HCT116 (cell line): ENCODE measurements around the gene FRY. TPM values are rescaled to one million over a fixed set of nuclear protein-coding genes. Genes with fewer than 3 reads are reported as not detected.

Experiments
- ATAC-seq: fragments of 200-7000 bp; cut with Tn5 transposase; 2 replicates; pipeline ENCODE4 v1.9.1; 2020; ENCODE audit warnings: mild to moderate bottlenecking, moderate library complexity
- BruUV-seq: library from RNA; stranded (reverse); fragments of 400-500 nt; replicated peaks from 2 replicates; lab custom pipeline; 2021; lab: Mats Ljungman, UMichigan
- CTCF ChIA-PET: fragments of 300-600 bp; sonication (Branson Sonifier 250); formaldehyde crosslinking; loops from one replicate; lab custom pipeline; 2021; ENCODE audit warnings: antibody characterized with exemption; lab: Charles Lee
- POLR2A ChIA-PET: fragments of 300-600, 350-600 bp; sonication (Branson Sonifier 250); formaldehyde crosslinking; loops from one replicate; lab custom pipeline; 2021; ENCODE audit warnings: antibody characterized with exemption; lab: Charles Lee
- RAD21 ChIA-PET, 2 experiments: fragments of 300-600 bp; sonication (Branson Sonifier 250); formaldehyde crosslinking; loops; one replicate each; lab custom pipeline; 2023; ENCODE audit warnings: low total read pairs in 2 of 2; ENCODE audit not compliant: uncharacterized antibody in 2 of 2, unreplicated experiment in 2 of 2, low non-redundant PET in 1 of 2; lab: Charles Lee
- DNase-seq: peaks from one replicate; pipeline ENCODE4 v3.0.0-alpha.2; 2010; ENCODE audit warnings: low read depth, low spot score
- H2AFZ ChIP-seq: fragments of 200-600 bp; shearing (Covaris generic), sonication (generic); 2 replicates; pipeline ENCODE4 v1.6.1; 2017; ENCODE audit warnings: low read depth, mixed run types, mixed read lengths, antibody characterized with exemption, low read length; ENCODE audit not compliant: poor library complexity, severe bottlenecking
- H3K27ac ChIP-seq: 2 replicates; pipeline ENCODE4 v1.5.1; 2012; ENCODE audit warnings: low read depth, low read length
- H3K27me3 ChIP-seq: fragments of 200-600 bp; sonication (generic); 2 replicates; pipeline ENCODE4 v1.6.1; 2016; ENCODE audit warnings: mixed run types, low read length, mixed read lengths; ENCODE audit not compliant: insufficient read depth
- H3K36me3 ChIP-seq, 2 experiments: fragments of 200-500 bp in 1 of 2; fragments of 200-600 bp in 1 of 2; sonication (Bioruptor generic) in 1 of 2; sonication (generic) in 1 of 2; 2 replicates each; pipeline versions ENCODE4 v1.5.1 to v1.6.1; 2014 to 2016; ENCODE audit warnings: low read length in 2 of 2, inconsistent platforms in 1 of 2, mixed read lengths in 1 of 2, mixed run types in 1 of 2; ENCODE audit not compliant: insufficient read depth in 2 of 2, control insufficient read depth in 1 of 2
- H3K4me1 ChIP-seq, 2 experiments: fragments of 200-600 bp in 1 of 2; sonication (generic) in 1 of 2; 2 replicates each; pipeline versions ENCODE4 v1.5.1 to v1.6.1; 2012 to 2017; ENCODE audit warnings: low read length in 2 of 2, inconsistent platforms in 1 of 2, mild to moderate bottlenecking in 1 of 2, mixed read lengths in 1 of 2, mixed run types in 1 of 2, moderate library complexity in 1 of 2; ENCODE audit not compliant: insufficient read depth in 2 of 2, control insufficient read depth in 1 of 2
- H3K4me2 ChIP-seq: fragments of 200-600 bp; sonication (generic); 2 replicates; pipeline ENCODE4 v1.6.1; 2017; ENCODE audit warnings: mixed run types, low read length, mixed read lengths
- H3K4me3 ChIP-seq, 2 experiments: fragments of 200-600 bp in 1 of 2; sonication (generic) in 1 of 2; replicated peaks in 1 of 2; 2 replicates each; pipeline ENCODE4 v1.5.1; 2011 to 2016; ENCODE audit warnings: low read length in 2 of 2, control low read depth in 1 of 2, low read depth in 1 of 2, mild to moderate bottlenecking in 1 of 2, mixed read lengths in 1 of 2, mixed run types in 1 of 2
- H3K79me2 ChIP-seq: fragments of 200-600 bp; sonication (generic); 2 replicates; pipeline ENCODE4 v1.6.1; 2017; ENCODE audit warnings: mild to moderate bottlenecking, mixed run types, low read length, moderate library complexity, mixed read lengths; ENCODE audit not compliant: insufficient read depth
- H3K9ac ChIP-seq: fragments of 200-600 bp; sonication (generic); 2 replicates; pipeline ENCODE4 v1.6.1; 2016; ENCODE audit warnings: low read length, mixed read lengths
- H3K9me2 ChIP-seq: fragments of 200-600 bp; sonication (generic), shearing (Covaris generic); 2 replicates; pipeline ENCODE4 v1.6.1; 2017; ENCODE audit warnings: mixed run types, mild to moderate bottlenecking, moderate library complexity; ENCODE audit not compliant: insufficient read depth
- H3K9me3 ChIP-seq, 2 experiments: fragments of 200-500 bp in 1 of 2; fragments of 200-600 bp in 1 of 2; sonication (Bioruptor generic) in 1 of 2; sonication (generic) in 1 of 2; 2 replicates each; pipeline ENCODE4 v1.6.1; 2014 to 2017; ENCODE audit warnings: low read length in 2 of 2, mixed read lengths in 2 of 2, inconsistent platforms in 1 of 2, low read depth in 1 of 2, mild to moderate bottlenecking in 1 of 2, mixed run types in 1 of 2, moderate library complexity in 1 of 2; ENCODE audit not compliant: control insufficient read depth in 1 of 2, insufficient read depth in 1 of 2
- H4K20me1 ChIP-seq: fragments of 200-600 bp; sonication (generic), shearing (Covaris generic); 2 replicates; pipeline ENCODE4 v1.6.1; 2017; ENCODE audit warnings: mixed run types, mild to moderate bottlenecking, moderate library complexity; ENCODE audit not compliant: insufficient read depth
- CBX3 ChIP-seq: IDR thresholded peaks from 2 replicates; pipeline ENCODE4 v1.6.1; 2012; ENCODE audit warnings: low read depth
- CEBPB ChIP-seq: IDR thresholded peaks from 2 replicates; pipeline ENCODE4 v1.6.1; 2012; ENCODE audit warnings: low read depth
- JUND ChIP-seq: IDR thresholded peaks from 2 replicates; pipeline ENCODE4 v1.6.1; 2012
- POLR2AphosphoS5 ChIP-seq: IDR thresholded peaks from 2 replicates; pipeline ENCODE4 v1.6.1; 2011; ENCODE audit warnings: mild to moderate bottlenecking, low read depth, low read length, moderate library complexity
- RAD21 ChIP-seq: IDR thresholded peaks from 2 replicates; pipeline ENCODE4 v1.6.1; 2012; ENCODE audit warnings: low read depth, mild to moderate bottlenecking
- SIN3A ChIP-seq: IDR thresholded peaks from 2 replicates; pipeline ENCODE4 v1.6.1; 2012; ENCODE audit warnings: low read depth
- SRF ChIP-seq: IDR thresholded peaks from 2 replicates; pipeline ENCODE4 v1.6.1; 2012; ENCODE audit warnings: low read depth
- TCF7L2 ChIP-seq: IDR thresholded peaks from 2 replicates; pipeline ENCODE4 v1.7.0; 2011; ENCODE audit warnings: borderline replicate concordance, inconsistent platforms; ENCODE audit not compliant: insufficient read depth, insufficient read length; ENCODE audit errors: extremely low read depth
- YY1 ChIP-seq: IDR thresholded peaks from 2 replicates; pipeline ENCODE4 v1.6.1; 2011; ENCODE audit warnings: low read length, low read depth, moderate library complexity, mild to moderate bottlenecking; ENCODE audit not compliant: insufficient replicate concordance; ENCODE audit errors: extremely low read depth
- intact Hi-C: fragments of 100-400 bp; cut with micrococcal nuclease; formaldehyde crosslinking; loops from 2 replicates; pipeline ENCODE4 v1.10.0; 2022
- total RNA-seq: library from RNA; stranded (reverse); gene quantifications from one replicate; pipeline ENCODE4 v1.2.1, GENCODE V29; 2021; ENCODE audit not compliant: unreplicated experiment
- TF ChIP-seq, protein P1 (sequence below), 3 experiments: fragments of 200-600 bp in 1 of 3; sonication (generic) in 1 of 3; IDR thresholded peaks in 2 of 3; conservative IDR thresholded peaks in 1 of 3; 2 replicates each; pipeline ENCODE4 v1.5.1; 2012 to 2017; ENCODE audit warnings: low read depth in 2 of 3, low read length in 2 of 3, antibody characterized with exemption in 1 of 3, borderline replicate concordance in 1 of 3, control low read depth in 1 of 3, mild to moderate bottlenecking in 1 of 3, mixed read lengths in 1 of 3, mixed run types in 1 of 3, moderate library complexity in 1 of 3; ENCODE audit not compliant: insufficient read depth in 1 of 3
- TF ChIP-seq, protein P2 (sequence below): IDR thresholded peaks from 2 replicates; pipeline ENCODE4 v1.6.1; 2011; ENCODE audit warnings: mild to moderate bottlenecking, low read length, moderate library complexity; ENCODE audit not compliant: insufficient replicate concordance; ENCODE audit errors: extremely low read depth
- TF ChIP-seq, protein P3 (sequence below): IDR thresholded peaks from 2 replicates; pipeline ENCODE4 v1.6.1; 2012; ENCODE audit warnings: low read depth

Gene FRY
- total RNA-seq, 1 experiment from 2014 or later: 1.4 TPM

DNA sequence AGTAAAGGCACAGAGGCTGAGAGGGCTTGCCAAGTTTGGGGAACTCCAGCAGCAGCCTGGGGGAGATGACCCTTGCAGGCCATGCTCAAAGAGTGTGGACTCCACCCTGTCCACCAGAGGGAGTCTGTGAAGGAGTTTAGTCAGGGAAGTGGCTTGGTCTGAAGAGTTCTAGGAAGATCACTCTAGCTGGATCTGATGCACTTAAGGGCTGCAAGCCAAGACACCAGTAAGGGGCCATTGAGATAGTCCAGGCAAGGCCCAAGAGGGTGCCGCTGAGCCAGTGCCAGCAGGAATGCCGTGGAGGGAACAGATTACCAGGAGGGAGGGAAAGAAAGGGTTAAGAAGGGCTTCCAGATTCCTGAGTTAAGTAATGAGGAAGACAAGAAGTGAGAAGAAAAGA, 214.9 kb downstream of the FRY start:
- peaks cover 0 to 5% of the 10 kb centered on the region in 2 experiments; a peak in 1 of 4 replicates for H3K4me1 ChIP-seq
- no peaks in the 10 kb centered on the region for H3K27me3 ChIP-seq
- CTCF ChIA-PET: interaction anchor here (0.8 to 3.0 kb wide), 12 partner anchors 10 to 336 kb away, joined by 3 to 18 read pairs (median 4); no protein-coding TSS in a partner anchor
- H3K79me2 ChIP-seq: no peaks in the 10 kb centered on the region
- TF ChIP-seq POLR2AphosphoS5 (no peak), RAD21 (peak; percentile 53), CBX3 (no peak)
- TF ChIP-seq, protein P1, sequence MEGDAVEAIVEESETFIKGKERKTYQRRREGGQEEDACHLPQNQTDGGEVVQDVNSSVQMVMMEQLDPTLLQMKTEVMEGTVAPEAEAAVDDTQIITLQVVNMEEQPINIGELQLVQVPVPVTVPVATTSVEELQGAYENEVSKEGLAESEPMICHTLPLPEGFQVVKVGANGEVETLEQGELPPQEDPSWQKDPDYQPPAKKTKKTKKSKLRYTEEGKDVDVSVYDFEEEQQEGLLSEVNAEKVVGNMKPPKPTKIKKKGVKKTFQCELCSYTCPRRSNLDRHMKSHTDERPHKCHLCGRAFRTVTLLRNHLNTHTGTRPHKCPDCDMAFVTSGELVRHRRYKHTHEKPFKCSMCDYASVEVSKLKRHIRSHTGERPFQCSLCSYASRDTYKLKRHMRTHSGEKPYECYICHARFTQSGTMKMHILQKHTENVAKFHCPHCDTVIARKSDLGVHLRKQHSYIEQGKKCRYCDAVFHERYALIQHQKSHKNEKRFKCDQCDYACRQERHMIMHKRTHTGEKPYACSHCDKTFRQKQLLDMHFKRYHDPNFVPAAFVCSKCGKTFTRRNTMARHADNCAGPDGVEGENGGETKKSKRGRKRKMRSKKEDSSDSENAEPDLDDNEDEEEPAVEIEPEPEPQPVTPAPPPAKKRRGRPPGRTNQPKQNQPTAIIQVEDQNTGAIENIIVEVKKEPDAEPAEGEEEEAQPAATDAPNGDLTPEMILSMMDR (IDR thresholded peaks at IDR 0.05 in 2 of 3, conservative IDR thresholded peaks at IDR 0.05 in 1 of 3; ENCODE audit: borderline replicate concordance in 1 of 3, insufficient read depth in 1 of 3, low read depth in 2 of 3, low read length in 2 of 3): peak; percentile 49 to 89 (median 79); a peak in 5 of 6 replicates
- TF ChIP-seq, all 23 proteins: peak for 2
- H3K9me2 ChIP-seq: no peaks in the 10 kb centered on the region
- POLR2A ChIA-PET: no interaction called here
- H3K27ac ChIP-seq: no peak overlapping the region
- peak overlapping the region; percentile 69 for H2AFZ ChIP-seq
- H3K9ac ChIP-seq: no peak overlapping the region
- H4K20me1 ChIP-seq: no peaks in the 10 kb centered on the region
- BruUV-seq: no TSS peak
- no peaks in the 10 kb centered on the region for H3K36me3 ChIP-seq
- peak; percentile 100 for ATAC-seq
- no peak overlapping the region for H3K4me3 ChIP-seq
- H3K4me2 ChIP-seq: no peak overlapping the region
- DNase-seq: peak; percentile 66
- intact Hi-C loops: loop anchor here (1.0 kb wide), 1 partner anchor 64 kb away; no protein-coding TSS in a partner anchor
- RAD21 ChIA-PET: interaction anchor here in 1 of 2 experiments (0.6 kb wide), 1 partner anchor 334 kb away, joined by 4 read pairs; no protein-coding TSS in a partner anchor
- H3K9me3 ChIP-seq: no peaks in the 10 kb centered on the region

DNA sequence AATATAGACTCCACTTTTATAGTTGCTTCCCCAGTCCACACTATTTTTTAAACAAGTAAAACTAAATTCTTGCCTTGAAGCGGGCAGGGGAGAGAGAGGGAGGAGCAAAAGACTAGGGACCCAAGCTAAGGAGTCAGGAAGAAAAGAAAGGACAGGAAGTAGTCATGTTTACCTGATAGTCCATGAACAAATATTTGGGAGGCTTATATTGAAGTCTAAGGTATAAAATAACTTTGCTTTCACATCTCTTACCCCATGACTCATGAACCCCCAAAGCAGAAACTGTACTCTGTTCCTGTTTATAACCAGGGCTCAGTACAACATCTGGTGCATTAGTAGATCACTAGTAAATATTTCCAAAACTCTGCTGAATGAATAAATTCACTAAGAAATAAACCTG, 216.3 kb downstream of the FRY start:
- Histone ChIP-seq H3K4me3 (no peak overlapping the region), H2AFZ (no peak overlapping the region), H3K4me2 (no peak overlapping the region), H3K4me1 (peaks cover 0 to 5% of the 10 kb centered on the region in 2 experiments; a peak in 1 of 4 replicates), H3K36me3 (no peaks in the 10 kb centered on the region), H3K27ac (no peak overlapping the region), H3K79me2 (no peaks in the 10 kb centered on the region), H3K9me3 (no peaks in the 10 kb centered on the region), H3K9me2 (no peaks in the 10 kb centered on the region), H3K27me3 (no peaks in the 10 kb centered on the region), H4K20me1 (no peaks in the 10 kb centered on the region), H3K9ac (no peak overlapping the region)
- intact Hi-C loops: no loop called here
- RAD21 ChIA-PET: no interaction called here
- CTCF ChIA-PET: interaction anchor here (3.0 kb wide), 1 partner anchor 338 kb away, joined by 14 read pairs; no protein-coding TSS in a partner anchor
- POLR2A ChIA-PET: no interaction called here
- no TSS peak for BruUV-seq
- ATAC-seq (no peak), DNase-seq (no peak)
- TF ChIP-seq SIN3A (no peak), CEBPB (no peak), JUND (no peak), YY1 (no peak), POLR2AphosphoS5 (no peak), SRF (no peak), TCF7L2 (no peak)
- TF ChIP-seq, protein P2, sequence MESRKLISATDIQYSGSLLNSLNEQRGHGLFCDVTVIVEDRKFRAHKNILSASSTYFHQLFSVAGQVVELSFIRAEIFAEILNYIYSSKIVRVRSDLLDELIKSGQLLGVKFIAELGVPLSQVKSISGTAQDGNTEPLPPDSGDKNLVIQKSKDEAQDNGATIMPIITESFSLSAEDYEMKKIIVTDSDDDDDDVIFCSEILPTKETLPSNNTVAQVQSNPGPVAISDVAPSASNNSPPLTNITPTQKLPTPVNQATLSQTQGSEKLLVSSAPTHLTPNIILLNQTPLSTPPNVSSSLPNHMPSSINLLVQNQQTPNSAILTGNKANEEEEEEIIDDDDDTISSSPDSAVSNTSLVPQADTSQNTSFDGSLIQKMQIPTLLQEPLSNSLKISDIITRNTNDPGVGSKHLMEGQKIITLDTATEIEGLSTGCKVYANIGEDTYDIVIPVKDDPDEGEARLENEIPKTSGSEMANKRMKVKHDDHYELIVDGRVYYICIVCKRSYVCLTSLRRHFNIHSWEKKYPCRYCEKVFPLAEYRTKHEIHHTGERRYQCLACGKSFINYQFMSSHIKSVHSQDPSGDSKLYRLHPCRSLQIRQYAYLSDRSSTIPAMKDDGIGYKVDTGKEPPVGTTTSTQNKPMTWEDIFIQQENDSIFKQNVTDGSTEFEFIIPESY: no peak
- TF ChIP-seq, protein P3, sequence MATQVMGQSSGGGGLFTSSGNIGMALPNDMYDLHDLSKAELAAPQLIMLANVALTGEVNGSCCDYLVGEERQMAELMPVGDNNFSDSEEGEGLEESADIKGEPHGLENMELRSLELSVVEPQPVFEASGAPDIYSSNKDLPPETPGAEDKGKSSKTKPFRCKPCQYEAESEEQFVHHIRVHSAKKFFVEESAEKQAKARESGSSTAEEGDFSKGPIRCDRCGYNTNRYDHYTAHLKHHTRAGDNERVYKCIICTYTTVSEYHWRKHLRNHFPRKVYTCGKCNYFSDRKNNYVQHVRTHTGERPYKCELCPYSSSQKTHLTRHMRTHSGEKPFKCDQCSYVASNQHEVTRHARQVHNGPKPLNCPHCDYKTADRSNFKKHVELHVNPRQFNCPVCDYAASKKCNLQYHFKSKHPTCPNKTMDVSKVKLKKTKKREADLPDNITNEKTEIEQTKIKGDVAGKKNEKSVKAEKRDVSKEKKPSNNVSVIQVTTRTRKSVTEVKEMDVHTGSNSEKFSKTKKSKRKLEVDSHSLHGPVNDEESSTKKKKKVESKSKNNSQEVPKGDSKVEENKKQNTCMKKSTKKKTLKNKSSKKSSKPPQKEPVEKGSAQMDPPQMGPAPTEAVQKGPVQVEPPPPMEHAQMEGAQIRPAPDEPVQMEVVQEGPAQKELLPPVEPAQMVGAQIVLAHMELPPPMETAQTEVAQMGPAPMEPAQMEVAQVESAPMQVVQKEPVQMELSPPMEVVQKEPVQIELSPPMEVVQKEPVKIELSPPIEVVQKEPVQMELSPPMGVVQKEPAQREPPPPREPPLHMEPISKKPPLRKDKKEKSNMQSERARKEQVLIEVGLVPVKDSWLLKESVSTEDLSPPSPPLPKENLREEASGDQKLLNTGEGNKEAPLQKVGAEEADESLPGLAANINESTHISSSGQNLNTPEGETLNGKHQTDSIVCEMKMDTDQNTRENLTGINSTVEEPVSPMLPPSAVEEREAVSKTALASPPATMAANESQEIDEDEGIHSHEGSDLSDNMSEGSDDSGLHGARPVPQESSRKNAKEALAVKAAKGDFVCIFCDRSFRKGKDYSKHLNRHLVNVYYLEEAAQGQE: no peak
